ENCODE measurements around the gene SLC4A7. TPM values are rescaled to one million over a fixed set of nuclear protein-coding genes. Genes with fewer than 3 reads are reported as not detected.

Gene SLC4A7
- total and polyA plus RNA-seq, 2 donors (not counting 1 experiment from before 2014, with no cell fraction given) = 23.8 to 214 TPM

DNA sequence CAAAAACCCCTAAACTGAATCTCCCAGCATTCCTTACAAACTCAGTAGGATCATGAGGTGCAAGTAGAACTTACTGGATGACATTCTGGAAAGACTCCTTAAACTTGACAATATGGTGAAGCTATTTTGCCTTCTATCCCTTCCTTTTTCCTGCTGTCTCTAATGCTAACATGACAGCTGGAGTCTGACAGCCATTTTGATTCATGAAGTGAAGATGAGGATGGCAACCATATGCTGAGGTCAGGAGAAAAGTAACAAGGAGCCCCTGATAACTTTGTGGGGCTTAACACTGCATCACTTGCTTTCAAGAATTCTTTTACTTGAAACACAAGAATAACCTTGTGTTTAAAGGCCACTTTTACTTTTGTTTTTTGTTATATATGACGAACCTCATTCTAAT, 100.0 kb downstream of the SLC4A7 start:
- peaks cover 3% of the 10 kb centered on the region for H3K36me3 ChIP-seq (ENCODE audit: control insufficient read depth, insufficient read depth, low read length)
- H3K27ac ChIP-seq (ENCODE audit: insufficient read depth, low read length) = no peak overlapping the region
- H3K27me3 ChIP-seq (ENCODE audit: control insufficient read depth, insufficient read depth, low read length) = no peaks in the 10 kb centered on the region
- no peaks in the 10 kb centered on the region for H4K20me1 ChIP-seq (ENCODE audit: control insufficient read depth, extremely low read depth, insufficient read depth, low read length)
- H3K4me2 ChIP-seq (ENCODE audit: extremely low read depth, insufficient read depth, low read length) = no peak overlapping the region
- no peaks in the 10 kb centered on the region for H3K79me2 ChIP-seq (ENCODE audit: control insufficient read depth, insufficient read depth, low read length)
- H3K9ac ChIP-seq (ENCODE audit: insufficient read depth, low read length) = no peak overlapping the region
- DNase-seq (ENCODE audit: low read depth in 2 of 2) = no peak
- H3K9me3 ChIP-seq (ENCODE audit: control insufficient read depth, insufficient read depth, low read depth, low read length) = no peaks in the 10 kb centered on the region
- H2AFZ ChIP-seq (ENCODE audit: low read length) = no peak overlapping the region
- no peaks in the 10 kb centered on the region for H3K4me1 ChIP-seq (ENCODE audit: control insufficient read depth, extremely low read depth, insufficient read depth, low read length)
- TF ChIP-seq, protein P1, sequence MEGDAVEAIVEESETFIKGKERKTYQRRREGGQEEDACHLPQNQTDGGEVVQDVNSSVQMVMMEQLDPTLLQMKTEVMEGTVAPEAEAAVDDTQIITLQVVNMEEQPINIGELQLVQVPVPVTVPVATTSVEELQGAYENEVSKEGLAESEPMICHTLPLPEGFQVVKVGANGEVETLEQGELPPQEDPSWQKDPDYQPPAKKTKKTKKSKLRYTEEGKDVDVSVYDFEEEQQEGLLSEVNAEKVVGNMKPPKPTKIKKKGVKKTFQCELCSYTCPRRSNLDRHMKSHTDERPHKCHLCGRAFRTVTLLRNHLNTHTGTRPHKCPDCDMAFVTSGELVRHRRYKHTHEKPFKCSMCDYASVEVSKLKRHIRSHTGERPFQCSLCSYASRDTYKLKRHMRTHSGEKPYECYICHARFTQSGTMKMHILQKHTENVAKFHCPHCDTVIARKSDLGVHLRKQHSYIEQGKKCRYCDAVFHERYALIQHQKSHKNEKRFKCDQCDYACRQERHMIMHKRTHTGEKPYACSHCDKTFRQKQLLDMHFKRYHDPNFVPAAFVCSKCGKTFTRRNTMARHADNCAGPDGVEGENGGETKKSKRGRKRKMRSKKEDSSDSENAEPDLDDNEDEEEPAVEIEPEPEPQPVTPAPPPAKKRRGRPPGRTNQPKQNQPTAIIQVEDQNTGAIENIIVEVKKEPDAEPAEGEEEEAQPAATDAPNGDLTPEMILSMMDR (conservative IDR thresholded peaks at IDR 0.05 in 1 of 2, IDR thresholded peaks at IDR 0.05 in 1 of 2; ENCODE audit: low read depth in 1 of 2, low read length in 2 of 2) = no peak
- no peak for TF ChIP-seq EZH2 (IDR thresholded peaks at IDR 0.05; ENCODE audit: low read length, missing control alignments)
- H3K4me3 ChIP-seq (replicated peaks in 1 of 4; ENCODE audit: control extremely low read depth in 1 of 4, insufficient read depth in 1 of 4, low read depth in 3 of 4, low read length in 4 of 4) = no peak overlapping the region

DNA sequence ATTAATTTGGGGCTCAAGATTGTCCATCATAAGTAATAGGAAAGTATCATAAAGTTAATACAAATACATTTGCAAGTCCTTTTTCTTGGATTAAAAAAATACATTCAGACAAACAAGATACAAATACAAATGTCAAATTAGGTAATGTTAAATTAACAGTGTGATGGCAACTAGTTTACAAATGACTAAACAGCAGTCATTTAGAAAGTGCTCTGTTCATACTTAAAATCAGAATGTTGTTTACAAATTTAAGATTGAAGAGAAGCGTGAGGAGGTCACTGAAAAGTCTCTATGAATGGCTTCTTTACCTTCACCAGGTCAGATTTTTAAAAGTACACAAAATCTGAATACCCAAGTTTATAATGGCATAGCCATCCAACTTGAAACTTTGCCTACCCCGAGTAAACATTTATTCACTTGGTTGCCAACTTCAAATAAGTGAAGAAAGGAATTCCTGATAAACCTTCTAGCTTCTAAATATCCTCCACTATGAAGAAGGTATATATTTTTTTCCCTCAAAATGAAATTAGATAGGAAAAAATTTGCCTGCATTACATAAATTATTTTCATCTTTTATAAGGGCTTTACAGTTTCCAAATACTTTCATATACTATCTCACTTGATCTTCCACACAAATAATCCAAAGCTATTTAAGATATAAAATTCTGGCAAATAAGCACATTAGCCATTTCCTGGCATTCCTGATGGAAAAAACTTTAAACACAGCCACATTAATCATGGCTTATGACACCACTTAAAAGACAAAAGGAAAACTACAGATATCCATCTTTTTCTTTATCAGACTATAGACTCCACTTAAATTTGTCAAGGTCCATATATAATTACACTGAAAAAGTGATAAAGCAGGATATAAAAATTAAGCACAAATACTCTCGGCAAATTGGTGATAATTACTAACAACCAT, 103.5 kb downstream of the SLC4A7 start:
- Histone ChIP-seq H3K4me1 (ENCODE audit: control insufficient read depth, extremely low read depth, insufficient read depth, low read length) (no peaks in the 10 kb centered on the region), H3K27ac (ENCODE audit: insufficient read depth, low read length) (no peak overlapping the region), H3K4me2 (ENCODE audit: extremely low read depth, insufficient read depth, low read length) (no peak overlapping the region), H3K79me2 (ENCODE audit: control insufficient read depth, insufficient read depth, low read length) (no peaks in the 10 kb centered on the region), H3K9ac (ENCODE audit: insufficient read depth, low read length) (no peak overlapping the region), H3K9me3 (ENCODE audit: control insufficient read depth, insufficient read depth, low read depth, low read length) (no peaks in the 10 kb centered on the region), H2AFZ (ENCODE audit: low read length) (no peak overlapping the region), H3K27me3 (ENCODE audit: control insufficient read depth, insufficient read depth, low read length) (no peaks in the 10 kb centered on the region), H4K20me1 (ENCODE audit: control insufficient read depth, extremely low read depth, insufficient read depth, low read length) (no peaks in the 10 kb centered on the region), H3K4me3 (replicated peaks in 1 of 4; ENCODE audit: control extremely low read depth in 1 of 4, insufficient read depth in 1 of 4, low read depth in 3 of 4, low read length in 4 of 4) (no peak overlapping the region), H3K36me3 (ENCODE audit: control insufficient read depth, insufficient read depth, low read length) (peaks cover 3% of the 10 kb centered on the region)
- TF ChIP-seq, protein P1 (conservative IDR thresholded peaks at IDR 0.05 in 1 of 2, IDR thresholded peaks at IDR 0.05 in 1 of 2; ENCODE audit: low read depth in 1 of 2, low read length in 2 of 2) = no peak
- TF ChIP-seq EZH2 (IDR thresholded peaks at IDR 0.05; ENCODE audit: low read length, missing control alignments) = no peak
- peak in 1 of 2 donors; percentile 27 for DNase-seq (ENCODE audit: low read depth in 2 of 2)

DNA sequence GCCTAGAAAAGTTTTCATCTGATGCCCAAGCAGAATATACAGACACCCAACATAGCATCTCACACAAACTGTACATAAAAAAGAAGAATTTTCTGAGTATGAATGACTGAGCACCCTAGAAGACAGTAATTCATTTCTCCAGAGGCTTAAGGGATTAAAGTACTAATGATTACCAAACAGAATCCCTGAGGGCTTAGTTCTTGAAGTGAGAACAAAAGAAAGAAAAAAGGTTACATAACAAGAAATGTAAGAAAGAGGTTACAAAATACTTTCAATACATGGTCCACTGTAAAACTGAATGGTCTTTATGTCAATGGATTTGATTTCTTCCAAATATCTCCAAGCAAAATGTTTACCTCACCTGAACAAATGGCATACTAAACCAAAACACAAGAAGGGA, 105.9 kb downstream of the SLC4A7 start:
- TF ChIP-seq, protein P1 (conservative IDR thresholded peaks at IDR 0.05 in 1 of 2, IDR thresholded peaks at IDR 0.05 in 1 of 2; ENCODE audit: low read depth in 1 of 2, low read length in 2 of 2) = no peak
- no peak for TF ChIP-seq EZH2 (IDR thresholded peaks at IDR 0.05; ENCODE audit: low read length, missing control alignments)
- Histone ChIP-seq H3K27me3 (ENCODE audit: control insufficient read depth, insufficient read depth, low read length) (no peaks in the 10 kb centered on the region), H3K36me3 (ENCODE audit: control insufficient read depth, insufficient read depth, low read length) (peaks cover 2% of the 10 kb centered on the region), H3K9me3 (ENCODE audit: control insufficient read depth, insufficient read depth, low read depth, low read length) (no peaks in the 10 kb centered on the region), H3K4me3 (replicated peaks in 1 of 4; ENCODE audit: control extremely low read depth in 1 of 4, insufficient read depth in 1 of 4, low read depth in 3 of 4, low read length in 4 of 4) (no peak overlapping the region), H4K20me1 (ENCODE audit: control insufficient read depth, extremely low read depth, insufficient read depth, low read length) (no peaks in the 10 kb centered on the region), H2AFZ (ENCODE audit: low read length) (no peak overlapping the region), H3K79me2 (ENCODE audit: control insufficient read depth, insufficient read depth, low read length) (no peaks in the 10 kb centered on the region), H3K27ac (ENCODE audit: insufficient read depth, low read length) (no peak overlapping the region), H3K4me2 (ENCODE audit: extremely low read depth, insufficient read depth, low read length) (no peak overlapping the region), H3K4me1 (ENCODE audit: control insufficient read depth, extremely low read depth, insufficient read depth, low read length) (no peaks in the 10 kb centered on the region), H3K9ac (ENCODE audit: insufficient read depth, low read length) (no peak overlapping the region)
- DNase-seq (ENCODE audit: low read depth in 2 of 2) = no peak
